GM19193 (cell line): ENCODE measurements around the gene CYP20A1.

Source experiments
- POLR2A ChIP-seq: IDR thresholded peaks from 4 replicates; pipeline ENCODE4 v1.6.1; 2011; ENCODE audit not compliant: insufficient read depth, insufficient read length; ENCODE audit errors: extremely low read depth

Gene CYP20A1, protein sequence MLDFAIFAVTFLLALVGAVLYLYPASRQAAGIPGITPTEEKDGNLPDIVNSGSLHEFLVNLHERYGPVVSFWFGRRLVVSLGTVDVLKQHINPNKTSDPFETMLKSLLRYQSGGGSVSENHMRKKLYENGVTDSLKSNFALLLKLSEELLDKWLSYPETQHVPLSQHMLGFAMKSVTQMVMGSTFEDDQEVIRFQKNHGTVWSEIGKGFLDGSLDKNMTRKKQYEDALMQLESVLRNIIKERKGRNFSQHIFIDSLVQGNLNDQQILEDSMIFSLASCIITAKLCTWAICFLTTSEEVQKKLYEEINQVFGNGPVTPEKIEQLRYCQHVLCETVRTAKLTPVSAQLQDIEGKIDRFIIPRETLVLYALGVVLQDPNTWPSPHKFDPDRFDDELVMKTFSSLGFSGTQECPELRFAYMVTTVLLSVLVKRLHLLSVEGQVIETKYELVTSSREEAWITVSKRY

GRCh38 chr2:203238704-203239526 is at the start of gene CYP20A1:
CYP20A1 (plus strand) TSS chr2:203239018; CDS start chr2:203239063, 45 bp downstream.
- peak; percentile 99 for TF ChIP-seq POLR2A

DNA sequence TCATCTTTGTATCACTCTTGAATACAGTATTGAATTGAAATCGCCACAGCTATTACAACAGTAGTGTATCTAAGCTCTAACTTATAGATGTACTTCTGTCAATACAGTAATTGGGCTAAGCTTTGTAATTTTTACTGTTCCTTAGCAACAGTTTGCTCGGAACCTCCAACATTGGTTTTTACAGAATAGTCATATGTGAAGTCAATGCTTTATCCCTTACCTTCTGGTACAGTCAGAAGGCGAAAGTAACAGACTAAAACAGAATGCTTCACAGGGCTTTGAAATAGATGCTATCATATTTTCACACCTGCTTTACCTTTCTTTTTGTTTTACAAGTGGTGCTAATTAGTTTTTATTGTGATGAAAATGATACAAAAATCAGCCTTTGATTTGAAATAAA is 46.9 kb upstream of the CYP20A1 start:
- no peak for TF ChIP-seq POLR2A

GRCh38 chr2:203195331-203196036 is 43.3 kb upstream of the CYP20A1 start:
- TF ChIP-seq POLR2A = no peak

DNA sequence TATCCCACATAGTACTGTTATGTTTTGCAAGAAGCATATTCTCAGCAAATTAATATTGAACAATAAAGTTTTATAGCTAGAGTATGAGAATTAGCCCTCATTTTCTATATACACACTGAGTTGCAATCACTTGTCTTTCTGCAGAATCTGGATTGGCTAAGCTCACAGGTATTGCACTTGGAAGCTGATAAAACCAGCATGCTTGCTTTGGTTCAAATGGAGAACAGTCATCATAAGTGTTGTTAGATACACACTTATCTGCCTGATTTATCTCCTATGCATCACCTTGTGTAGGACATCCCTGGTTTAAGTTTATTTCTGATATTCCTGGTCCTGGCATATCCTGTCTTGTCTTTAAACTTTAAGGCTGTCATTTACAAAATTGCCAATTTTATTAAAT is 38.0 kb upstream of the CYP20A1 start:
- no peak for TF ChIP-seq POLR2A

GRCh38 chr2:203201426-203201825 is 37.4 kb upstream of the CYP20A1 start:
- TF ChIP-seq POLR2A = no peak

DNA sequence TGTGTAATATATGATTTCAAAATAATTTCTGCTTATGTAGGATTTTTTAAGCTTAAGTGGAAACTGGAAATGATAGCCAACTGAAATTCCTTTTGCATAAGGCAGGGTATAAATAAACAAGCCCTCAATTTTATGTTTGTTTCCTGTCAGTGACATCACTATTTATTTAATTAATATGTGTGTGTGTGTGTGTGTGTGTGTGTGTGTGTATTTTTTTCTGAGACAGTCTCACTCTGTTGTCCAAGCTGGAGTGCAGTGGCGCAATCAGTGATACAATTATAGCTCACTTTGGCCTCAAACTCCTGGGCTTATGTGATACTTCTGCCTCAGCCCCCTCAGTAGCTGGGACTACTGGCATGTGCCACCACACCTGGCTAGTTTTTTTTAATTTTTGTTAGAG is 29.3 kb upstream of the CYP20A1 start:
- no peak for TF ChIP-seq POLR2A

- no peak for TF ChIP-seq POLR2A
Observed at GRCh38 chr2:203225423-203226039, 13.3 kb upstream of the CYP20A1 start.

DNA sequence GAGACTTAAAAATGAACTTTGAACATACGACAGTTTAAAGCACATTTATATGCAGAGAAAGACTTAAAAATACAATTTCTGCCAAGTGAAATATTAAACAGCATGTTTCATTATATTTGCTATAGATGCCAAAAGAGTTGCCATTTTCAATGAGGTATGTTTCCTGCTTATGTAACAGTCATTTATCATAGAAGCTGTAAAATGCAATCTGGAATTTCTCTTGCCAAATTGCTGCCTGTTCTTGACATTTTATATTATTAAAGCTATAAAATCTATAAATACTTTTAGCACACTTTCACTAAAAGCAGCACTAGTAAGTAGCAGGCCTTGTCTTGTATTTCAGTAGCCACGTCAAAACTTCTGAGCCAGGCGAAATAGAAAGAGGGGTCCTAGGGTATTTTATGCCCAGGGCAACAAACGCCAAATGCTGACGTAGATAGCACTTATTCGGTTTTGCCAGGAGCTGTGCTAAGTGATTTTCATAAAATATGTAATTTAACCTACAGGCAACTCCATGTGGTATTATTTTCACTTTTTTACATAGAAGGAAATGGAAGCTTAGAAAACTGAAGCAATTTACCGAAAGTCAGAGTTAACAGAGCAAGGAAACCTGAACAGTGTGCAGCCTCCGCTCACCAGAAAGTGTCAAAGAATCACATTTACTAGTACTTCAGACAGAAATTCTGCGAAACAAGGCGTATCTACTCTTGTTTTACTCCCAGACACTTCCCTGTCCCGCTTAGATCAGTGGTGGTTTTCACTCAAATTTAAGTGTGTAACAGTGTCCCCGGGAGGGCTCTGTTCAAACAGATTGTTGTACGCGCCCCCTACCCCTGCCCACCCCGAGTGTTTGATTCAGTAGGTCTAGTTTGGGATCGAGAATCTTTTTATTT is 1.2 kb upstream of the CYP20A1 start:
- TF ChIP-seq POLR2A = no peak

DNA sequence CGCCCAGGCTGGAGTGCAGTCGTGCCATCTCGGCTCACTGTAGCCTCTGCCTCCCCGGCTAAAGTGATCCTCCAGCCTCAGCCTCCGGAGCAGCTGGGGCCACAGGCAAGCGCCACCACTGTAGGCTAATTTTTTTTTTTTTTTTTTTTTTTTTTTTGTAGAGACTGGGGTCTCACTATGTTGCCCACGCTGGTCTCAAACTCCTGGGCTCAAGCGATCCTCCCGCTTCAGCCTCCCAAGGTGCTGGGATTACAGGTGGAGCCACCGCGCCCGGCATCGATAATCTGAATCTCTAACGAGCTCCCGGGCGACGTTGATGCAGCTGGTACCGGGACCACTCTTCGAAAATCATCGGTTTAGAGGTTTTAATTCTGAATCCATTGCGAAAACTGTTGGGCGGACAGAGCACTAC is 520 bp upstream of the CYP20A1 start:
- TF ChIP-seq POLR2A = no peak

- TF ChIP-seq POLR2A = no peak
Observed at GRCh38 chr2:203240491-203240890, 1.7 kb downstream of the CYP20A1 start.

GRCh38 chr2:203242518-203242917 is 3.7 kb downstream of the CYP20A1 start:
- TF ChIP-seq POLR2A = no peak

DNA sequence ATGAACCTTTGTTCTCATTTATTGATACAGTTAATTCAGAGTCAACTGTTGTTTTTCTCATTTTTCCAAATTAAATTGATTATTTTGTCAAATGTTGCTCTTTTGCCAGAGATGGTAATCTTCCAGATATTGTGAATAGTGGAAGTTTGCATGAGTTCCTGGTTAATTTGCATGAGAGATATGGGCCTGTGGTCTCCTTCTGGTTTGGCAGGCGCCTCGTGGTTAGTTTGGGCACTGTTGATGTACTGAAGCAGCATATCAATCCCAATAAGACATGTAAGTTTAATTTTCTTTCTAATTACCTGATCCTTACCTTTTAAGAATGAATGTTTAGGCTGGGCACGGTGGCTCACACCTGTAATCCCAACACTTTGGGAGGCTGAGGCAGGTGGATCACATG is 7.8 kb downstream of the CYP20A1 start:
- TF ChIP-seq POLR2A = no peak

GRCh38 chr2:203252818-203253217 is 14.0 kb downstream of the CYP20A1 start:
- no peak for TF ChIP-seq POLR2A
